Measurements from ENCODE around the gene LPP. TPM values are rescaled to one million over a fixed set of nuclear protein-coding genes. Genes with fewer than 3 reads are reported as not detected.

The LPP gene
- polyA plus RNA-seq, 2 of the 4 experiments (the other 2 are of a cell fraction) = 11.0 to 30.8 TPM

DNA sequence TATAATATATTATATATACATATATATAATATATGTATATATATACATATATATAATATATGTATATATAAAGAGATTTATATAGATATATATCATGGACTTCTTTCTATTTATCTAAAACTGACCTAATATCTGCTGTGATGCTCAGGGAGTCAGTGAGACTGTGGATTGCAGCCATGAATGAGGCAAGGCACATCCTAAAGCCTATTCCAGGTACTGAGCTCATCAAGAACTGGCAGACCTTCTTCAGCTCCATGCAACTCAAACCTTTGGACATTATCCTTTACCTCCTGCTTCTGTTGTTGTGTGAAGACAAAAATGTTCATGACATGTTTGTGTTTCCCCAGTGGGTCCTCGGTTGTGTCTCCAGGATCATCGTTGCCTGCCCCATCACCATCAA, 7.7 kb upstream of the LPP start:
- no peak overlapping the region for H3K4me3 ChIP-seq
- TF ChIP-seq SREBF2 (IDR thresholded peaks at IDR 0.05) = no peak
- TF ChIP-seq BHLHE40 (IDR thresholded peaks at IDR 0.05; ENCODE audit: low read depth, low read length) = no peak
- TF ChIP-seq GATA3 (IDR thresholded peaks at IDR 0.05; ENCODE audit: borderline replicate concordance) = no peak
- ATAC-seq (no peak), DNase-seq (ENCODE audit: low read depth in 1 of 2, low spot score in 1 of 2) (no peak), FAIRE-seq (no peak)
- peaks cover 5% of the 10 kb centered on the region; the same call in 2 of the 3 replicates for H3K4me1 ChIP-seq
- ChIA-PET POLR2A (no interaction called here), CTCF (no interaction called here)
- WGBS (ENCODE audit: missing lambda C conversion rate) = 70% methylated on average over 2 of the region's 2 CpGs
- no peaks in the 10 kb centered on the region for H3K9me3 ChIP-seq
- no peak overlapping the region for H3K4me2 ChIP-seq
- no peak overlapping the region for H3K27ac ChIP-seq

DNA sequence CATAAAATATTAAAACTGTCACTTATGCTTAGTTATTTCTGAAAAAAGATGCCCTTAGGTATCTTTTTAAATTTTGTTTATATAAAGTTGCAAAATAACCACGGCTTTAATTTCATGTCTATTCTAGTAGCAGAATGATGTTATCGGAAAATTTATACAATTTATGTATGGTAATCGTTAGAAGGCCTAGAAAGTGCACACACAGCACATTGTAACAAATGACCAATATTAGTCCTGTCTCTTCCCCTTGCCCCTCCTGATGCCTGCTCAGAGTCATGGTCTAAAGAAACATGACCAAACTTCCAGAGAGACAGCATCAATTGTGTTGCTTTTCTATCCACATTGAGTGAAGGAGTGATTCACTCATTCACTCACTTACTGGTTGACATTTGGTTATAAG, 6.2 kb upstream of the LPP start:
- ChIA-PET POLR2A (no interaction called here), CTCF (no interaction called here)
- peak; percentile 70 for TF ChIP-seq MAFK (IDR thresholded peaks at IDR 0.05; ENCODE audit: partially characterized antibody)
- no peak for TF ChIP-seq FOSB (CRISPR knock-in tag; IDR thresholded peaks at IDR 0.05)
- ATAC-seq (no peak), DNase-seq (ENCODE audit: low read depth in 1 of 2, low spot score in 1 of 2) (no peak), FAIRE-seq (no peak)
- H3K27ac ChIP-seq = no peak overlapping the region
- no peaks in the 10 kb centered on the region for H3K9me3 ChIP-seq
- H3K4me1 ChIP-seq = peaks cover 18% of the 10 kb centered on the region
- no peak overlapping the region for H3K4me3 ChIP-seq
- no peak overlapping the region for H3K4me2 ChIP-seq
- 80% methylated on average over 3 of the region's 3 CpGs for WGBS (ENCODE audit: missing lambda C conversion rate)

DNA sequence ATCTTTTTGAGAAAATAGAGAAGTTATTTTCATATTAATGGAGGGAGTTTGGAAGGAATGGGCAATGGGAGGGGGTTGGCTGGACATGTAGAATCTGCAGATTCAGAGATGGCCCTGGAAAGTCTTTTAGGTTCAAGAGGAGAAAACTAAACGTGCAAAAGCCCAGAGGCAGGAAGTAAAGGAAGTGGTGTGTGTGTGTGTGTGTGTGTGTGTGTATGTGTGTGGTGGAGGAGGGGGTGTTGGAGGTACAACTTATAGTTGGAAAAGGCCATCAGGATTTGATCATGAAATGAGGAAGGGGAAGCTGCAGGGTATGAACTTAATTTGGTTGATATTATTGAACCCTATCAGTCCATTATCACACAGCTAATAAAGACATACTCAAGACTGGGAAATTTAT, 5.6 kb upstream of the LPP start:
- DNase-seq (ENCODE audit: low read depth in 1 of 2, low spot score in 1 of 2) (no peak), FAIRE-seq (no peak), ATAC-seq (no peak)
- Histone ChIP-seq H3K4me3 (no peak overlapping the region), H3K27ac (no peak overlapping the region), H3K9me3 (no peaks in the 10 kb centered on the region), H3K4me2 (no peak overlapping the region), H3K4me1 (peaks cover 21% of the 10 kb centered on the region)
- TF ChIP-seq RNF2 (IDR thresholded peaks at IDR 0.05; ENCODE audit: borderline replicate concordance, low read depth) = no peak
- TF ChIP-seq NFE2L2 (conservative IDR thresholded peaks at IDR 0.05; ENCODE audit: low read length) = no peak
- POLR2A ChIA-PET = no interaction called here
- 92% methylated on average over 1 of the region's 1 CpG for WGBS (ENCODE audit: missing lambda C conversion rate)
- CTCF ChIA-PET = no interaction called here

DNA sequence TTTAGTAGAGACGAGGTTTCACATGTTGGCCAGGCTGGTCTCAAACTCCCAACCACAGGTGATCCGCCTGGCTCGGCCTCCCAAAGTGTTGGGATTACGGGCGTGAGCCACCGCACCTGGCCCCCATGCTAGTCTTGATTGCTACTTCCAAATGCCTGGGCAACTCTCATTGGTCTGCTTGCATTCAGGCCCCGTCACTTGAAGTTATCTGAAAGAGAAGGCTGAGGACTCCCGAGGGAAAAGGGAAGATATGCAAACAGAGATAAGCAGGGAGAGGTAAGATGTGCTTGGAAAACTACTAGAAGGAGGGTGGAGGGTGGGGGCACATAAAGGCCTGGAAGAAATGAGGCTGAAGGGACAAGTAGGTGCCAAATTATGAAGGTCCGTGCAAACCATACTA, 4.4 kb upstream of the LPP start:
- ChIA-PET POLR2A (no interaction called here), CTCF (no interaction called here)
- DNase-seq (ENCODE audit: low read depth in 1 of 2, low spot score in 1 of 2) (no peak), FAIRE-seq (no peak), ATAC-seq (no peak)
- TF ChIP-seq KDM5A (IDR thresholded peaks at IDR 0.05) = no peak
- TF ChIP-seq, protein P1, sequence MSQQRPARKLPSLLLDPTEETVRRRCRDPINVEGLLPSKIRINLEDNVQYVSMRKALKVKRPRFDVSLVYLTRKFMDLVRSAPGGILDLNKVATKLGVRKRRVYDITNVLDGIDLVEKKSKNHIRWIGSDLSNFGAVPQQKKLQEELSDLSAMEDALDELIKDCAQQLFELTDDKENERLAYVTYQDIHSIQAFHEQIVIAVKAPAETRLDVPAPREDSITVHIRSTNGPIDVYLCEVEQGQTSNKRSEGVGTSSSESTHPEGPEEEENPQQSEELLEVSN (IDR thresholded peaks at IDR 0.05; ENCODE audit: borderline replicate concordance, low read depth) = no peak
- TF ChIP-seq, protein P2, sequence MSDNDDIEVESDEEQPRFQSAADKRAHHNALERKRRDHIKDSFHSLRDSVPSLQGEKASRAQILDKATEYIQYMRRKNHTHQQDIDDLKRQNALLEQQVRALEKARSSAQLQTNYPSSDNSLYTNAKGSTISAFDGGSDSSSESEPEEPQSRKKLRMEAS (IDR thresholded peaks at IDR 0.05) = no peak
- TF ChIP-seq FOSL2 (IDR thresholded peaks at IDR 0.05) = no peak
- no peak for TF ChIP-seq FOSL2 (CRISPR knock-in tag; IDR thresholded peaks at IDR 0.05)
- TF ChIP-seq, protein P3, sequence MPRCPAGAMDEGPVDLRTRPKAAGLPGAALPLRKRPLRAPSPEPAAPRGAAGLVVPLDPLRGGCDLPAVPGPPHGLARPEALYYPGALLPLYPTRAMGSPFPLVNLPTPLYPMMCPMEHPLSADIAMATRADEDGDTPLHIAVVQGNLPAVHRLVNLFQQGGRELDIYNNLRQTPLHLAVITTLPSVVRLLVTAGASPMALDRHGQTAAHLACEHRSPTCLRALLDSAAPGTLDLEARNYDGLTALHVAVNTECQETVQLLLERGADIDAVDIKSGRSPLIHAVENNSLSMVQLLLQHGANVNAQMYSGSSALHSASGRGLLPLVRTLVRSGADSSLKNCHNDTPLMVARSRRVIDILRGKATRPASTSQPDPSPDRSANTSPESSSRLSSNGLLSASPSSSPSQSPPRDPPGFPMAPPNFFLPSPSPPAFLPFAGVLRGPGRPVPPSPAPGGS (IDR thresholded peaks at IDR 0.05) = no peak
- no peak for TF ChIP-seq FOXS1 (CRISPR knock-in tag; IDR thresholded peaks at IDR 0.05)
- no peak for TF ChIP-seq EHF (CRISPR knock-in tag; IDR thresholded peaks at IDR 0.05)
- no peak for TF ChIP-seq RFX5 (IDR thresholded peaks at IDR 0.05)
- no peak for TF ChIP-seq MAFK (IDR thresholded peaks at IDR 0.05; ENCODE audit: partially characterized antibody)
- TF ChIP-seq SREBF2 (IDR thresholded peaks at IDR 0.05) = no peak
- TF ChIP-seq PHF8 (IDR thresholded peaks at IDR 0.05; ENCODE audit: borderline replicate concordance, low read depth) = no peak
- TF ChIP-seq JUN (IDR thresholded peaks at IDR 0.05) = no peak
- no peak for TF ChIP-seq JUNB (IDR thresholded peaks at IDR 0.05)
- no peak for TF ChIP-seq NPAS2 (CRISPR knock-in tag; IDR thresholded peaks at IDR 0.05; ENCODE audit: borderline replicate concordance)
- TF ChIP-seq, protein P4, sequence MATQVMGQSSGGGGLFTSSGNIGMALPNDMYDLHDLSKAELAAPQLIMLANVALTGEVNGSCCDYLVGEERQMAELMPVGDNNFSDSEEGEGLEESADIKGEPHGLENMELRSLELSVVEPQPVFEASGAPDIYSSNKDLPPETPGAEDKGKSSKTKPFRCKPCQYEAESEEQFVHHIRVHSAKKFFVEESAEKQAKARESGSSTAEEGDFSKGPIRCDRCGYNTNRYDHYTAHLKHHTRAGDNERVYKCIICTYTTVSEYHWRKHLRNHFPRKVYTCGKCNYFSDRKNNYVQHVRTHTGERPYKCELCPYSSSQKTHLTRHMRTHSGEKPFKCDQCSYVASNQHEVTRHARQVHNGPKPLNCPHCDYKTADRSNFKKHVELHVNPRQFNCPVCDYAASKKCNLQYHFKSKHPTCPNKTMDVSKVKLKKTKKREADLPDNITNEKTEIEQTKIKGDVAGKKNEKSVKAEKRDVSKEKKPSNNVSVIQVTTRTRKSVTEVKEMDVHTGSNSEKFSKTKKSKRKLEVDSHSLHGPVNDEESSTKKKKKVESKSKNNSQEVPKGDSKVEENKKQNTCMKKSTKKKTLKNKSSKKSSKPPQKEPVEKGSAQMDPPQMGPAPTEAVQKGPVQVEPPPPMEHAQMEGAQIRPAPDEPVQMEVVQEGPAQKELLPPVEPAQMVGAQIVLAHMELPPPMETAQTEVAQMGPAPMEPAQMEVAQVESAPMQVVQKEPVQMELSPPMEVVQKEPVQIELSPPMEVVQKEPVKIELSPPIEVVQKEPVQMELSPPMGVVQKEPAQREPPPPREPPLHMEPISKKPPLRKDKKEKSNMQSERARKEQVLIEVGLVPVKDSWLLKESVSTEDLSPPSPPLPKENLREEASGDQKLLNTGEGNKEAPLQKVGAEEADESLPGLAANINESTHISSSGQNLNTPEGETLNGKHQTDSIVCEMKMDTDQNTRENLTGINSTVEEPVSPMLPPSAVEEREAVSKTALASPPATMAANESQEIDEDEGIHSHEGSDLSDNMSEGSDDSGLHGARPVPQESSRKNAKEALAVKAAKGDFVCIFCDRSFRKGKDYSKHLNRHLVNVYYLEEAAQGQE (IDR thresholded peaks at IDR 0.05) = no peak
- TF ChIP-seq, protein P5, sequence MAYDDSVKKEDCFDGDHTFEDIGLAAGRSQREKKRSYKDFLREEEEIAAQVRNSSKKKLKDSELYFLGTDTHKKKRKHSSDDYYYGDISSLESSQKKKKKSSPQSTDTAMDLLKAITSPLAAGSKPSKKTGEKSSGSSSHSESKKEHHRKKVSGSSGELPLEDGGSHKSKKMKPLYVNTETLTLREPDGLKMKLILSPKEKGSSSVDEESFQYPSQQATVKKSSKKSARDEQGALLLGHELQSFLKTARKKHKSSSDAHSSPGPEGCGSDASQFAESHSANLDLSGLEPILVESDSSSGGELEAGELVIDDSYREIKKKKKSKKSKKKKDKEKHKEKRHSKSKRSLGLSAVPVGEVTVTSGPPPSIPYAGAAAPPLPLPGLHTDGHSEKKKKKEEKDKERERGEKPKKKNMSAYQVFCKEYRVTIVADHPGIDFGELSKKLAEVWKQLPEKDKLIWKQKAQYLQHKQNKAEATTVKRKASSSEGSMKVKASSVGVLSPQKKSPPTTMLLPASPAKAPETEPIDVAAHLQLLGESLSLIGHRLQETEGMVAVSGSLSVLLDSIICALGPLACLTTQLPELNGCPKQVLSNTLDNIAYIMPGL (CRISPR knock-in tag; IDR thresholded peaks at IDR 0.05; ENCODE audit: borderline replicate concordance) = no peak
- TF ChIP-seq CBX2 (IDR thresholded peaks at IDR 0.05; ENCODE audit: borderline replicate concordance, low read depth) = no peak
- TF ChIP-seq NR3C1 (IDR thresholded peaks at IDR 0.05) = no peak
- no peak for TF ChIP-seq RCOR1 (IDR thresholded peaks at IDR 0.05; ENCODE audit: low read depth, low read length)
- no peak overlapping the region for H3K4me3 ChIP-seq
- no peak overlapping the region for H3K4me2 ChIP-seq
- peaks cover 21% of the 10 kb centered on the region for H3K4me1 ChIP-seq
- WGBS (ENCODE audit: missing lambda C conversion rate) = 85% methylated on average over 9 of the region's 9 CpGs
- H3K27ac ChIP-seq = peak overlapping the region in 1 of 2 experiments; percentile 12; a peak in 1 of 6 replicates
- H3K9me3 ChIP-seq = no peaks in the 10 kb centered on the region
